ENCODE results near the gene TUBB. TPM values are rescaled to one million over a fixed set of nuclear protein-coding genes. Genes with fewer than 3 reads are reported as not detected.

Gene TUBB
- total RNA-seq, 1 experiment from 2014 or later: 742 TPM

- no peaks in the 10 kb centered on the region for H3K9me3 ChIP-seq
These were observed 21.1 kb downstream of the TUBB start for GRCh38 chr6:30741063-30741779.

GRCh38 chr6:30741789-30742315 is 21.7 kb downstream of the TUBB start:
- Histone ChIP-seq H3K36me3 (ENCODE audit: control insufficient read depth, insufficient read depth, low read length) (peaks cover 6% of the 10 kb centered on the region), H3K9me3 (no peaks in the 10 kb centered on the region), H3K27me3 (replicated peaks; ENCODE audit: control insufficient read depth, insufficient read depth, low read length) (no peaks in the 10 kb centered on the region), H3K4me3 (ENCODE audit: low read depth, low read length) (peak overlapping the region; percentile 48), H3K4me1 (peaks cover 19% of the 10 kb centered on the region)
- DNase-seq: no peak
- no peaks in the 10 kb centered on the region for H3K9me3 Mint-ChIP-seq (ENCODE audit: unreplicated experiment)
- BruUV-seq (replicated peaks): no TSS peak
- H3K27ac Mint-ChIP-seq (ENCODE audit: unreplicated experiment): peak overlapping the region; percentile 82
- peaks cover 69% of the 10 kb centered on the region for H3K36me3 Mint-ChIP-seq (ENCODE audit: insufficient read depth, unreplicated experiment)
- intact Hi-C loops (cut with micrococcal nuclease; ENCODE audit: unreplicated experiment): loop anchor here (2.0 to 10.0 kb wide), 5 partner anchors 25 to 343 kb away; partner anchors contain the start of gene MDC1
- ChIA-PET POLR2A (no interaction called here), CTCF (interaction anchor here (0.6 to 1.4 kb wide), 5 partner anchors 11 to 346 kb away, joined by 3 read pairs; no protein-coding TSS in a partner anchor)
- peaks cover 26% of the 10 kb centered on the region for H3K4me1 Mint-ChIP-seq (ENCODE audit: low read depth, unreplicated experiment)
- no peak for TF ChIP-seq CTCF (IDR thresholded peaks at IDR 0.05; ENCODE audit: insufficient read depth in 1 of 2, low read depth in 1 of 2, low read length in 1 of 2, severe bottlenecking in 1 of 2, unreplicated experiment in 1 of 2)
- peak overlapping the region; percentile 90 for H3K4me3 Mint-ChIP-seq (ENCODE audit: unreplicated experiment)
- H3K27me3 Mint-ChIP-seq (ENCODE audit: insufficient read depth, unreplicated experiment): no peaks in the 10 kb centered on the region

More at GRCh38 chr6:30741063-30741779, 21.1 kb downstream of the TUBB start:
- Histone ChIP-seq H3K36me3 (ENCODE audit: control insufficient read depth, insufficient read depth, low read length) (peaks cover 6% of the 10 kb centered on the region), H3K4me1 (peaks cover 19% of the 10 kb centered on the region), H3K27me3 (replicated peaks; ENCODE audit: control insufficient read depth, insufficient read depth, low read length) (no peaks in the 10 kb centered on the region), H3K4me3 (ENCODE audit: low read depth, low read length) (peak overlapping the region; percentile 48)
- no peak for TF ChIP-seq CTCF (IDR thresholded peaks at IDR 0.05; ENCODE audit: insufficient read depth in 1 of 2, low read depth in 1 of 2, low read length in 1 of 2, severe bottlenecking in 1 of 2, unreplicated experiment in 1 of 2)
- Mint-ChIP-seq H3K4me3 (ENCODE audit: unreplicated experiment) (peak overlapping the region; percentile 90), H3K4me1 (ENCODE audit: low read depth, unreplicated experiment) (peaks cover 28% of the 10 kb centered on the region), H3K27me3 (ENCODE audit: insufficient read depth, unreplicated experiment) (no peaks in the 10 kb centered on the region), H3K9me3 (ENCODE audit: unreplicated experiment) (no peaks in the 10 kb centered on the region), H3K27ac (ENCODE audit: unreplicated experiment) (peak overlapping the region; percentile 82), H3K36me3 (ENCODE audit: insufficient read depth, unreplicated experiment) (peaks cover 73% of the 10 kb centered on the region)
- ChIA-PET CTCF (interaction anchor here (0.9 to 1.4 kb wide), 2 partner anchors 11 to 89 kb away, joined by 3 read pairs; no protein-coding TSS in a partner anchor), POLR2A (no interaction called here)
- intact Hi-C loops (cut with micrococcal nuclease; ENCODE audit: unreplicated experiment): loop anchor here (5.0 to 10.0 kb wide), 2 partner anchors 51 to 344 kb away; no protein-coding TSS in a partner anchor
- no peak for DNase-seq
- BruUV-seq (replicated peaks): no TSS peak

GRCh38 chr6:30742316-30743098 is 22.4 kb downstream of the TUBB start, which contains the start of gene FLOT1:
Gene FLOT1 (minus strand): TSS chr6:30742687. CDS start chr6:30742189, 498 bp downstream.
- Mint-ChIP-seq H3K4me1 (ENCODE audit: low read depth, unreplicated experiment) (peaks cover 25% of the 10 kb centered on the region), H3K27ac (ENCODE audit: unreplicated experiment) (peak within 1 kb of the TSS; percentile 82), H3K9me3 (ENCODE audit: unreplicated experiment) (no peaks in the 10 kb centered on the region), H3K36me3 (ENCODE audit: insufficient read depth, unreplicated experiment) (peaks cover 63% of the 10 kb centered on the region), H3K4me3 (ENCODE audit: unreplicated experiment) (peak within 1 kb of the TSS; percentile 90), H3K27me3 (ENCODE audit: insufficient read depth, unreplicated experiment) (no peaks in the 10 kb centered on the region)
- BruUV-seq (replicated peaks): no TSS peak
- intact Hi-C loops (cut with micrococcal nuclease; ENCODE audit: unreplicated experiment): loop anchor here (2.0 to 10.0 kb wide), 5 partner anchors 26 to 342 kb away; partner anchors contain the start of gene MDC1
- DNase-seq: peak; percentile 96 to 97
- H3K36me3 ChIP-seq (ENCODE audit: control insufficient read depth, insufficient read depth, low read length): peaks cover 6% of the 10 kb centered on the region
- H3K9me3 ChIP-seq: no peaks in the 10 kb centered on the region
- H3K4me3 ChIP-seq (ENCODE audit: low read depth, low read length): peak within 1 kb of the TSS; percentile 48
- no peak for TF ChIP-seq CTCF (IDR thresholded peaks at IDR 0.05; ENCODE audit: insufficient read depth in 1 of 2, low read depth in 1 of 2, low read length in 1 of 2, severe bottlenecking in 1 of 2, unreplicated experiment in 1 of 2)
- no peaks in the 10 kb centered on the region for H3K27me3 ChIP-seq (replicated peaks; ENCODE audit: control insufficient read depth, insufficient read depth, low read length)
- H3K4me1 ChIP-seq: peaks cover 19% of the 10 kb centered on the region
- POLR2A ChIA-PET: interaction anchor here (0.7 to 1.0 kb wide), 2 partner anchors 21 to 26 kb away, joined by 3 to 5 read pairs; no protein-coding TSS in a partner anchor
- CTCF ChIA-PET: interaction anchor here (0.6 to 1.5 kb wide), 9 partner anchors 12 to 345 kb away, joined by 3 to 9 read pairs (median 3); no protein-coding TSS in a partner anchor

All from Caco-2 (cell line).